ENCODE data around the gene SERINC4. TPM values are rescaled to one million over a fixed set of nuclear protein-coding genes. Genes with fewer than 3 reads are reported as not detected.
A peak's percentile ranks its signal among the peaks of the same experiment; 100 is the strongest.

Gene SERINC4
- total RNA-seq, 1 experiment from 2014 or later: 0.17 TPM

- Mint-ChIP-seq H3K36me3 (ENCODE audit: insufficient read depth in 1 of 3, low read depth in 3 of 3) (peaks cover 39 to 60% (median 47%) of the 10 kb centered on the region in 3 experiments), H3K4me1 (peaks cover 58 to 68% of the 10 kb centered on the region in 2 experiments)
- WGBS (ENCODE audit: extremely low coverage, insufficient read length, low lambda C conversion rate): no CpG with 5 or more reads among the region's 9 CpGs
These were observed 5.6 kb downstream of the SERINC4 start for GRCh38 chr15:43794269-43795037.

More at GRCh38 chr15:43794269-43795037, 5.6 kb downstream of the SERINC4 start:
- H4K20me1 ChIP-seq (ENCODE audit: control insufficient read depth, insufficient read depth, insufficient read length): no peaks in the 10 kb centered on the region
- no peak overlapping the region for H3K27ac ChIP-seq (ENCODE audit: insufficient read length, low read depth, low read length)
- no peaks in the 10 kb centered on the region for H3K27me3 ChIP-seq (ENCODE audit: insufficient read depth, low read length)
- peak overlapping the region; percentile 98 to 99 for H3K4me3 Mint-ChIP-seq
- H2BK20ac ChIP-seq (ENCODE audit: low read depth, low read length, poor library complexity, severe bottlenecking): no peak overlapping the region
- peak overlapping the region in 2 of 3 experiments; percentile 91 to 92; a peak in 4 of 7 replicates for H3K27ac Mint-ChIP-seq
- no peak overlapping the region for H2AFZ ChIP-seq (ENCODE audit: low read length)
- no peak overlapping the region for H3K4me2 ChIP-seq (ENCODE audit: insufficient read depth, insufficient read length, low read length)
- H3K79me1 ChIP-seq (ENCODE audit: insufficient read depth, low read depth, low read length, poor library complexity, severe bottlenecking): peaks cover 3% of the 10 kb centered on the region
- H2BK15ac ChIP-seq (ENCODE audit: low read depth, low read length): no peak overlapping the region
- no peak for TF ChIP-seq CTCF (conservative IDR thresholded peaks at IDR 0.05)
- DNase-seq: no peak
- H3K9me3 Mint-ChIP-seq: no peaks in the 10 kb centered on the region
- H2BK12ac ChIP-seq (ENCODE audit: insufficient read length, low read depth, low read length): no peak overlapping the region
- H3K23ac ChIP-seq (ENCODE audit: insufficient read length, low read depth, low read length): no peak overlapping the region
- no peak overlapping the region for H4K5ac ChIP-seq (ENCODE audit: insufficient read length, low read depth, low read length)
- no peak overlapping the region for H3K14ac ChIP-seq (ENCODE audit: insufficient read depth, low read length)
- no peaks in the 10 kb centered on the region for H3K27me3 Mint-ChIP-seq (ENCODE audit: low read depth)
- H3K56ac ChIP-seq (ENCODE audit: insufficient read length, low read depth, low read length): no peak overlapping the region
- H3K18ac ChIP-seq (ENCODE audit: insufficient read length, low read depth, low read length): no peak overlapping the region
- peaks cover 6% of the 10 kb centered on the region; the same call in 1 of the 2 replicates for H3K79me2 ChIP-seq (ENCODE audit: insufficient read depth, low read length)
- H2BK5ac ChIP-seq (ENCODE audit: insufficient read length, low read length): no peak overlapping the region
- H4K8ac ChIP-seq (replicated peaks; ENCODE audit: insufficient read length, low read depth, low read length): no peak overlapping the region
- H3T11ph ChIP-seq (ENCODE audit: low read length): no peak overlapping the region
- no peak overlapping the region for H4K91ac ChIP-seq (ENCODE audit: insufficient read length, low read depth, low read length)
- no peak overlapping the region for H2BK120ac ChIP-seq (ENCODE audit: low read depth, low read length, poor library complexity, severe bottlenecking)
- peaks cover 18% of the 10 kb centered on the region; the same call in 1 of the 2 replicates for H3K4me1 ChIP-seq (ENCODE audit: insufficient read depth, low read length)
- peaks cover 8% of the 10 kb centered on the region for H3K23me2 ChIP-seq (ENCODE audit: insufficient read length, low read depth, low read length, poor library complexity, severe bottlenecking)
- H2AK5ac ChIP-seq (ENCODE audit: insufficient read length, low read length): no peak overlapping the region
- H3K9ac ChIP-seq (ENCODE audit: extremely low read depth, insufficient read length, low read length): no peak overlapping the region
- H3K9me3 ChIP-seq (ENCODE audit: control insufficient read depth, low read depth, low read length): no peaks in the 10 kb centered on the region
- H3K4ac ChIP-seq (ENCODE audit: low read depth, low read length): no peak overlapping the region

All from H9 (cell line).